Measurements from ENCODE around the gene HARS1. TPM values are rescaled to one million over a fixed set of nuclear protein-coding genes. Genes with fewer than 3 reads are reported as not detected.

HARS1 gene
- total RNA-seq: 41.6 and 81.6 TPM in 2 replicates

GRCh38 chr5:140690941-140691924, at the start of gene HARS1, which contains the start of gene HARS2:
TSS of gene HARS1 (minus strand) at chr5:140691370. CDS start at chr5:140691304, 66 bp downstream.
TSS of gene HARS2 (plus strand) at chr5:140691455. CDS start at chr5:140691649, 194 bp downstream.

GRCh38 chr5:140700177-140701144, 9.3 kb upstream of the HARS1 start, which contains the start of gene ZMAT2:
TSS of gene ZMAT2 (plus strand) at chr5:140700447. CDS start at chr5:140700461, 14 bp downstream.

GRCh38 chr5:140673187-140673976, 17.8 kb downstream of the HARS1 start, which contains the start of gene DND1:
TSS of gene DND1 (minus strand) at chr5:140673576. CDS start at chr5:140673542, 34 bp downstream.

GRCh38 chr5:140664359-140665119, 26.6 kb downstream of the HARS1 start, which contains the start of gene WDR55:
TSS of gene WDR55 (plus strand) at chr5:140664904. CDS start at chr5:140664913, 9 bp downstream.

GRCh38 chr5:140639148-140639981, 51.8 kb downstream of the HARS1 start, which contains the start of gene TMCO6:
TSS of gene TMCO6 (plus strand) at chr5:140639451. CDS start at chr5:140639528, 77 bp downstream.

GRCh38 chr5:140633021-140633471, 58.1 kb downstream of the HARS1 start, which contains the start of gene CD14:
TSS of gene CD14 (minus strand) at chr5:140633175. CDS start at chr5:140633071, 104 bp downstream.

Other genes starting within 250 kb of the HARS1 start
- 2.1 and 3.3 TPM in 2 replicates for gene EIF4EBP3, start 143.7 kb downstream of the HARS1 start, total RNA-seq
- gene SRA1, start 133.9 kb downstream of the HARS1 start, total RNA-seq: 40.7 and 84.2 TPM in 2 replicates
- gene APBB3, start 126.8 kb downstream of the HARS1 start, total RNA-seq: 5.4 and 6.9 TPM in 2 replicates
- 39.0 and 45.8 TPM in 2 replicates for gene SLC35A4, start 126.5 kb downstream of the HARS1 start, total RNA-seq
- gene CD14, start 58.2 kb downstream of the HARS1 start, total RNA-seq: 0.26 and 1.8 TPM in 2 replicates
- gene TMCO6, start 51.9 kb downstream of the HARS1 start, total RNA-seq: 4.9 and 50.5 TPM in 2 replicates
- gene NDUFA2, start 43.7 kb downstream of the HARS1 start, total RNA-seq: 58.6 and 67.5 TPM in 2 replicates
- 63.4 and 92.9 TPM in 2 replicates for gene IK, start 43.5 kb downstream of the HARS1 start, total RNA-seq
- gene WDR55, start 26.5 kb downstream of the HARS1 start, total RNA-seq: 16.8 and 16.9 TPM in 2 replicates
- gene DND1, start 17.8 kb downstream of the HARS1 start, total RNA-seq: 0.26 and 0.64 TPM in 2 replicates
- gene HARS2, start 85 bp upstream of the HARS1 start, total RNA-seq: 23.9 and 25.6 TPM in 2 replicates
- 30.4 TPM in 2 replicates for gene ZMAT2, start 9.1 kb upstream of the HARS1 start, total RNA-seq
- gene PCDHA1, start 94.8 kb upstream of the HARS1 start, total RNA-seq: not detected in 2 replicates
- not detected in 2 replicates for gene PCDHA2, start 103.5 kb upstream of the HARS1 start, total RNA-seq
- gene PCDHA3, start 109.7 kb upstream of the HARS1 start, total RNA-seq: under 0.01 TPM in 1 of 2 replicates, not detected in the other
- gene PCDHA4, start 115.7 kb upstream of the HARS1 start, total RNA-seq: 0.48 TPM in 1 of 2 replicates, not detected in the other
- gene PCDHA5, start 130.2 kb upstream of the HARS1 start, total RNA-seq: not detected in 2 replicates
- not detected in 2 replicates for gene PCDHA6, start 136.6 kb upstream of the HARS1 start, total RNA-seq
- gene PCDHA7, start 142.9 kb upstream of the HARS1 start, total RNA-seq: under 0.01 TPM in 1 of 2 replicates, not detected in the other
- not detected in 2 replicates for gene PCDHA8, start 149.8 kb upstream of the HARS1 start, total RNA-seq
- gene PCDHA9, start 157.0 kb upstream of the HARS1 start, total RNA-seq: under 0.01 TPM in 1 of 2 replicates, not detected in the other
- gene PCDHA10, start 164.5 kb upstream of the HARS1 start, total RNA-seq: under 0.01 TPM in 1 of 2 replicates, not detected in the other
- not detected in 2 replicates for gene PCDHA11, start 177.6 kb upstream of the HARS1 start, total RNA-seq
- under 0.01 TPM in 1 of 2 replicates, not detected in the other for gene PCDHA12, start 183.9 kb upstream of the HARS1 start, total RNA-seq
- not detected in 2 replicates for gene PCDHA13, start 190.8 kb upstream of the HARS1 start, total RNA-seq
- 0.26 TPM in 1 of 2 replicates, not detected in the other for gene PCDHAC1, start 234.9 kb upstream of the HARS1 start, total RNA-seq

Measured in epithelial cell of alveolus of lung (primary cell).